Gastroesophageal sphincter (tissue), 4 donors: ENCODE results near the gene PCGF5. TPM values are rescaled to one million over a fixed set of nuclear protein-coding genes. Genes with fewer than 3 reads are reported as not detected.
"Not testable (repeated sequence)": the region's sequence is repeated elsewhere in the genome, so short reads cannot be mapped to it uniquely, and the experiment has no call there.

Experiments used
- ATAC-seq: fragments of 150-250 bp; one replicate; pipeline ENCODE4 v1.9.1; 2016; ENCODE audit warnings: mild to moderate bottlenecking, moderate library complexity
- H3K27ac ChIP-seq, 4 donors: fragments of 200-600 bp; sonication (generic) in 3 of 4; 1 replicate in 3 of 4; 2 replicates in 1 of 4; pipeline ENCODE4 v1.5.1; 2016 to 2019
- H3K27me3 ChIP-seq: fragments of 200-600 bp; sonication (generic); one replicate; pipeline ENCODE4 v1.5.1; 2019
- H3K36me3 ChIP-seq, 2 donors: fragments of 200-600 bp; sonication (generic); one replicate each; pipeline ENCODE4 v1.5.1; 2019; ENCODE audit warnings: control low read depth in 1 of 2
- H3K4me1 ChIP-seq, 3 donors: fragments of 200-600 bp; sonication (generic); 1 replicate in 2 of 3; 2 replicates in 1 of 3; pipeline ENCODE4 v1.5.1; 2016 to 2019; ENCODE audit warnings: control low read depth in 2 of 3
- H3K4me3 ChIP-seq, 2 donors: fragments of 200-600 bp; sonication (generic); one replicate each; pipeline ENCODE4 v1.5.1; 2019; ENCODE audit warnings: mild to moderate bottlenecking in 1 of 2, moderate library complexity in 1 of 2
- H3K9me3 ChIP-seq, 3 donors: fragments of 200-600 bp; sonication (generic); one replicate each; pipeline ENCODE4 v1.5.1; 2017 to 2019; ENCODE audit warnings: control low read depth in 2 of 3
- EP300 ChIP-seq: sonication (generic); formaldehyde crosslinking; IDR thresholded peaks from one replicate; pipeline ENCODE4 v1.6.1; 2017; ENCODE audit warnings: antibody characterized with exemption, mild to moderate bottlenecking
- POLR2A ChIP-seq, 2 donors: fragments of 450-650 bp; IDR thresholded peaks; one replicate each; pipeline ENCODE4 v1.6.1; 2017; ENCODE audit warnings: antibody characterized with exemption in 2 of 2, mild to moderate bottlenecking in 2 of 2, moderate library complexity in 1 of 2
- POLR2AphosphoS5 ChIP-seq: sonication (generic); formaldehyde crosslinking; IDR thresholded peaks from one replicate; pipeline ENCODE4 v1.6.1; 2017; ENCODE audit warnings: antibody characterized with exemption
- WGBS, 2 donors: methylation state at CpG; one replicate each; pipeline ENCODE4 v1.1.5; 2018; ENCODE audit warnings: low coverage in 1 of 2; 5-methylcytosine and 5-hydroxymethylcytosine counted together
- total RNA-seq, 4 donors: library from RNA; depleted of rRNA; stranded (reverse); fragments of >200 nt; gene quantifications; one replicate each; pipeline ENCODE4 v1.1.0, GENCODE V29; 2016
- TF ChIP-seq, protein P1 (sequence below), 4 experiments: fragments of 200-600 bp in 2 of 4; fragments of 450-650 bp in 2 of 4; sonication (generic) in 1 of 4; IDR thresholded peaks; one replicate each; pipeline ENCODE4 v1.5.1; 2017 to 2019; ENCODE audit warnings: antibody characterized with exemption in 4 of 4, mild to moderate bottlenecking in 2 of 4, moderate library complexity in 2 of 4

Gene PCGF5
- total RNA-seq, 4 donors from 2014 or later = 51.5 to 81.6 (median 66.1) TPM

DNA sequence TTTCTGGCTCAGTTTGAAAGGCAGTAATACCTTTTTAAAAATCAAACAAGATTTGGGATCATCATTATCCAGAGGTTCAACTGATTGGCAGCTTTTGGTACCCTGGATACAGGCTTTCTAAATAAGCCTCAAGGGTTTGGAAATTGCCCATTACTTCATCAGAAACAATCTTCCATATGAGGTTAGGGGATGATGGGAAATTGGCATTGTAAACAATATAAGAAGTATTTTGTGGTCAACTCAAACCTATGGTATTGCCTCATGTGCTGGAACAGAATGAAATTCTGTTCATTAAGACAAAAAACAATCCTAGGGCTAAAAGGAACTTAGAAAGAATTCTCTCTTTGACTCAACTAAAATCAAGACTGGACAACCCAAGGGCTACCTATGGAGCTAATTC is 97.1 kb downstream of the PCGF5 start:
- Histone ChIP-seq H3K27me3 (no peaks in the 10 kb centered on the region), H3K36me3 (no peaks in the 10 kb centered on the region), H3K27ac (no peak overlapping the region), H3K4me3 (no peak overlapping the region), H3K9me3 (no peaks in the 10 kb centered on the region), H3K4me1 (no peaks in the 10 kb centered on the region)
- no peak for ATAC-seq
- TF ChIP-seq, protein P1, sequence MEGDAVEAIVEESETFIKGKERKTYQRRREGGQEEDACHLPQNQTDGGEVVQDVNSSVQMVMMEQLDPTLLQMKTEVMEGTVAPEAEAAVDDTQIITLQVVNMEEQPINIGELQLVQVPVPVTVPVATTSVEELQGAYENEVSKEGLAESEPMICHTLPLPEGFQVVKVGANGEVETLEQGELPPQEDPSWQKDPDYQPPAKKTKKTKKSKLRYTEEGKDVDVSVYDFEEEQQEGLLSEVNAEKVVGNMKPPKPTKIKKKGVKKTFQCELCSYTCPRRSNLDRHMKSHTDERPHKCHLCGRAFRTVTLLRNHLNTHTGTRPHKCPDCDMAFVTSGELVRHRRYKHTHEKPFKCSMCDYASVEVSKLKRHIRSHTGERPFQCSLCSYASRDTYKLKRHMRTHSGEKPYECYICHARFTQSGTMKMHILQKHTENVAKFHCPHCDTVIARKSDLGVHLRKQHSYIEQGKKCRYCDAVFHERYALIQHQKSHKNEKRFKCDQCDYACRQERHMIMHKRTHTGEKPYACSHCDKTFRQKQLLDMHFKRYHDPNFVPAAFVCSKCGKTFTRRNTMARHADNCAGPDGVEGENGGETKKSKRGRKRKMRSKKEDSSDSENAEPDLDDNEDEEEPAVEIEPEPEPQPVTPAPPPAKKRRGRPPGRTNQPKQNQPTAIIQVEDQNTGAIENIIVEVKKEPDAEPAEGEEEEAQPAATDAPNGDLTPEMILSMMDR (IDR thresholded peaks at IDR 0.05) = no peak
- TF ChIP-seq POLR2A (IDR thresholded peaks at IDR 0.05) (no peak), POLR2AphosphoS5 (no peak), EP300 (no peak)

- Histone ChIP-seq H3K9me3 (no peaks in the 10 kb centered on the region), H3K27me3 (no peaks in the 10 kb centered on the region)
- 77 to 100% methylated on average over 2 to 3 of the region's 4 CpGs for WGBS, 2 donors
Observed at GRCh38 chr10:91319336-91319735, 98.9 kb downstream of the PCGF5 start.

GRCh38 chr10:91323293-91323905 is 102.9 kb downstream of the PCGF5 start:
- not testable (repeated sequence) for H3K4me3 ChIP-seq, H3K9me3 ChIP-seq, H3K4me1 ChIP-seq, H3K27me3 ChIP-seq, H3K27ac ChIP-seq, H3K36me3 ChIP-seq, ATAC-seq
- WGBS, 2 donors = no CpG with 5 or more reads among the region's 44 CpGs

More at GRCh38 chr10:91319336-91319735, 98.9 kb downstream of the PCGF5 start:
- no peaks in the 10 kb centered on the region for H3K4me1 ChIP-seq
- no peak overlapping the region for H3K27ac ChIP-seq
- no peak overlapping the region for H3K4me3 ChIP-seq
- ATAC-seq = no peak
- no peaks in the 10 kb centered on the region for H3K36me3 ChIP-seq
- TF ChIP-seq, protein P1 (IDR thresholded peaks at IDR 0.05) = no peak
- TF ChIP-seq POLR2A (IDR thresholded peaks at IDR 0.05) (no peak), POLR2AphosphoS5 (no peak), EP300 (no peak)

DNA sequence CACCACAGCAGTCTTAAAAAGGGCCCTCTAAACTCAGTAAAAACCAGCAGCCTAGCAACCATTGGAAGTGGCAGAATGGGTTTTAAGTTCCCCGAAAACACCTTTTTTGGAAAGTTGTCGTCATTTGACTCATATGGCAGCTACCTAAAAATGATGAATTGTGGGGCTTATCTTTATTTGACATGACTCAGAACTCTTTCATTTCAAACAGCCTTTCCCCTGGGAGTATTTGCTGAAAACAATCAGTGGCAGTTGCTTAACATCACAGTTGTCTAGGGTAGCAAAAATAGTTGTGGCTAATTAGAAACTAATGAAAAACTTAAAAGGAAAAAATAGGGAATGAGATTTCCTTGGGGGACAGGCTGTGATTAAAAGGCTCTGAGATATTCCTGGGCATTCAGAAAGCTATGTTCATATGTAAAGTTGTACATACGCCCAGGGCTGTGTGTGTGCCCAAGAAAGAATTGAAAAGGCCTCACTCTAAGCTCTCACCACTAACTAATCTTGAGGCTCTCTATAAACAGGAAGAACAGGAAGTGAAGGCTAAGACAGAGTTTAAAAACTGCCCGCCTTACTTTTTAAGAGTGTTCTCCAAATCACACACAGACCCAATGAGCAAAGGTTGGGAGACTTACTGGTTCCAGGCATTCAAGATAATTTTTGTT is 108.0 kb downstream of the PCGF5 start:
- no peaks in the 10 kb centered on the region for H3K9me3 ChIP-seq
- no peaks in the 10 kb centered on the region for H3K27me3 ChIP-seq
- H3K27ac ChIP-seq = no peak overlapping the region
- WGBS, 2 donors = 74 to 96% methylated on average over 3 to 4 of the region's 4 CpGs
- H3K36me3 ChIP-seq = no peaks in the 10 kb centered on the region
- no peaks in the 10 kb centered on the region for H3K4me1 ChIP-seq
- no peak for ATAC-seq
- no peak overlapping the region for H3K4me3 ChIP-seq
- no peak for TF ChIP-seq EP300

Other genes starting within 250 kb of the PCGF5 start
- 10 to 100 TPM; 20.6 to 41.9 (median 25.8) TPM for gene HECTD2, start 189.7 kb downstream of the PCGF5 start, total RNA-seq